Vagina (tissue), 2 donors: ENCODE data around the gene SPC25.

Source experiments
- POLR2A ChIP-seq, 2 donors: fragments of 450-650 bp; IDR thresholded peaks; one replicate each; pipeline ENCODE4 v1.6.1; 2017; ENCODE audit warnings: antibody characterized with exemption in 2 of 2, mild to moderate bottlenecking in 2 of 2, moderate library complexity in 2 of 2
- TF ChIP-seq, protein P1 (sequence below), 3 experiments: fragments of 450-650 bp in 2 of 3; fragments of 200-600 bp in 1 of 3; sonication (generic) in 1 of 3; IDR thresholded peaks; one replicate each; pipeline ENCODE4 v1.5.1; 2017 to 2019; ENCODE audit warnings: antibody characterized with exemption in 3 of 3, mild to moderate bottlenecking in 2 of 3, moderate library complexity in 2 of 3

DNA sequence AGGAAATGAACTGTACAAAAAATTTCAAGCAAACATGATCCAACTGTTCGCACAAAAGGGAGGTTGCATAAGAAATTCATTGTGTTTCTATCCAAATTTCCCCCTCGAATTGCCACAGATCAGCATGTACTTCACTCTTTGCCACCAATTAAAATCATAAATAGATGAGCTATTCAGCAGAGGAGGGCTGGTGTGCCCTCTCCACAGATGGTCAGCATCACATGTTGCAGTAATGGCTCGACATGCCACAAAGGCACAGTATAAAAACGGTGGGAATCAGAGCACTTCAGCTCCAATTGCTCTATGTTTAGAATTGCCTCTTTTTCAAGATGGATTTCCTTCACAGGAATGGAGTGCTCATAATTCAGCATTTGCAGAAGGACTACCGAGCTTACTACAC lies 10.8 kb upstream of the SPC25 start, which contains the start of gene G6PC2:
- TF ChIP-seq POLR2A (IDR thresholded peaks at IDR 0.05), result no peak
- TF ChIP-seq, protein P1, sequence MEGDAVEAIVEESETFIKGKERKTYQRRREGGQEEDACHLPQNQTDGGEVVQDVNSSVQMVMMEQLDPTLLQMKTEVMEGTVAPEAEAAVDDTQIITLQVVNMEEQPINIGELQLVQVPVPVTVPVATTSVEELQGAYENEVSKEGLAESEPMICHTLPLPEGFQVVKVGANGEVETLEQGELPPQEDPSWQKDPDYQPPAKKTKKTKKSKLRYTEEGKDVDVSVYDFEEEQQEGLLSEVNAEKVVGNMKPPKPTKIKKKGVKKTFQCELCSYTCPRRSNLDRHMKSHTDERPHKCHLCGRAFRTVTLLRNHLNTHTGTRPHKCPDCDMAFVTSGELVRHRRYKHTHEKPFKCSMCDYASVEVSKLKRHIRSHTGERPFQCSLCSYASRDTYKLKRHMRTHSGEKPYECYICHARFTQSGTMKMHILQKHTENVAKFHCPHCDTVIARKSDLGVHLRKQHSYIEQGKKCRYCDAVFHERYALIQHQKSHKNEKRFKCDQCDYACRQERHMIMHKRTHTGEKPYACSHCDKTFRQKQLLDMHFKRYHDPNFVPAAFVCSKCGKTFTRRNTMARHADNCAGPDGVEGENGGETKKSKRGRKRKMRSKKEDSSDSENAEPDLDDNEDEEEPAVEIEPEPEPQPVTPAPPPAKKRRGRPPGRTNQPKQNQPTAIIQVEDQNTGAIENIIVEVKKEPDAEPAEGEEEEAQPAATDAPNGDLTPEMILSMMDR (IDR thresholded peaks at IDR 0.05), result no peak
